ENCODE data around the gene GLB1L2.

The GLB1L2 gene

DNA sequence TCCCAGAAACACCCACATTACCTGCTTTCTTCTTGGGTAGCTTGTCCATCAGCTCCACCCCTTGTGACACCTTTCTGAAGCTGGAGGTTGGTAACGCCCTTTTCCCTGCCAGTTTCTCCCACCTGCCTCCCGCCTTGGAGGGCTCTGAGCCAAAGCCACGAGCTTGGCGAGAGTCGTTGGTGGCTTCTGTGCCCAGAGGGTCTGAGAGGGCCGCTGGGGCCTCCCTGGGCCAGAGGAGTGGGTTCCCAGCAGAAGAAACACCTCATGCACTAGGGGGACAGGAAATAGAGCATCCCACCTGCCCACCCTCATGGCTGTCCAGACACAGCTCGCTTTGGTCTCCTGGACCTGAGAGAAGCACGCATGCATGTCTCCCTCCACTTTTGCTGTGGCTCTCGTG is 42.4 kb downstream of the GLB1L2 start:
- Histone ChIP-seq H3K4me2 (ENCODE audit: low read length) (no peak overlapping the region), H3K4me1 (ENCODE audit: low read length) (no peaks in the 10 kb centered on the region)

DNA sequence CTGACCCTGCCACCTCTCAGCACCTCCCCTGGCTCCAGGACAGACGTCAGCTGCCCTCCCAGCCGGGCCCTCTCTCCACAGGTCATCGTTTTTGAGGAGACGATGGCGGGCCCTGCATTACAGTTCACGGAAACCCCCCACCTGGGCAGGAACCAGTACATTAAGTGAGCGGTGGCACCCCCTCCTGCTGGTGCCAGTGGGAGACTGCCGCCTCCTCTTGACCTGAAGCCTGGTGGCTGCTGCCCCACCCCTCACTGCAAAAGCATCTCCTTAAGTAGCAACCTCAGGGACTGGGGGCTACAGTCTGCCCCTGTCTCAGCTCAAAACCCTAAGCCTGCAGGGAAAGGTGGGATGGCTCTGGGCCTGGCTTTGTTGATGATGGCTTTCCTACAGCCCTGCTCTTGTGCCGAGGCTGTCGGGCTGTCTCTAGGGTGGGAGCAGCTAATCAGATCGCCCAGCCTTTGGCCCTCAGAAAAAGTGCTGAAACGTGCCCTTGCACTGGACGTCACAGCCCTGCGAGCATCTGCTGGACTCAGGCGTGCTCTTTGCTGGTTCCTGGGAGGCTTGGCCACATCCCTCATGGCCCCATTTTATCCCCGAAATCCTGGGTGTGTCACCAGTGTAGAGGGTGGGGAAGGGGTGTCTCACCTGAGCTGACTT is 43.2 kb downstream of the GLB1L2 start:
- Histone ChIP-seq H4K20me1 (ENCODE audit: insufficient read depth, low read length) (no peaks in the 10 kb centered on the region), H3K79me2 (ENCODE audit: low read length) (no peaks in the 10 kb centered on the region), H2AFZ (ENCODE audit: low read depth, low read length) (no peak overlapping the region), H3K36me3 (replicated peaks; ENCODE audit: low read depth, low read length) (no peaks in the 10 kb centered on the region), H3K9ac (ENCODE audit: low read length) (no peak overlapping the region), H3K9me3 (ENCODE audit: insufficient read depth, low read length) (no peaks in the 10 kb centered on the region), H3K4me2 (ENCODE audit: low read length) (no peak overlapping the region), H3K27ac (ENCODE audit: low read length) (no peak overlapping the region), H3K4me3 (ENCODE audit: low read length) (no peak overlapping the region), H3K4me1 (ENCODE audit: low read length) (no peaks in the 10 kb centered on the region), H3K27me3 (ENCODE audit: low read depth, low read length) (peaks cover 14% of the 10 kb centered on the region; the same call in 1 of the 2 replicates)
- TF ChIP-seq EZH2phosphoT487 (IDR thresholded peaks at IDR 0.05; ENCODE audit: low read depth): no peak
- TF ChIP-seq, protein P1, sequence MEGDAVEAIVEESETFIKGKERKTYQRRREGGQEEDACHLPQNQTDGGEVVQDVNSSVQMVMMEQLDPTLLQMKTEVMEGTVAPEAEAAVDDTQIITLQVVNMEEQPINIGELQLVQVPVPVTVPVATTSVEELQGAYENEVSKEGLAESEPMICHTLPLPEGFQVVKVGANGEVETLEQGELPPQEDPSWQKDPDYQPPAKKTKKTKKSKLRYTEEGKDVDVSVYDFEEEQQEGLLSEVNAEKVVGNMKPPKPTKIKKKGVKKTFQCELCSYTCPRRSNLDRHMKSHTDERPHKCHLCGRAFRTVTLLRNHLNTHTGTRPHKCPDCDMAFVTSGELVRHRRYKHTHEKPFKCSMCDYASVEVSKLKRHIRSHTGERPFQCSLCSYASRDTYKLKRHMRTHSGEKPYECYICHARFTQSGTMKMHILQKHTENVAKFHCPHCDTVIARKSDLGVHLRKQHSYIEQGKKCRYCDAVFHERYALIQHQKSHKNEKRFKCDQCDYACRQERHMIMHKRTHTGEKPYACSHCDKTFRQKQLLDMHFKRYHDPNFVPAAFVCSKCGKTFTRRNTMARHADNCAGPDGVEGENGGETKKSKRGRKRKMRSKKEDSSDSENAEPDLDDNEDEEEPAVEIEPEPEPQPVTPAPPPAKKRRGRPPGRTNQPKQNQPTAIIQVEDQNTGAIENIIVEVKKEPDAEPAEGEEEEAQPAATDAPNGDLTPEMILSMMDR (IDR thresholded peaks at IDR 0.05; ENCODE audit: low read depth, low read length): no peak

More for the DNA sequence above, 42.4 kb downstream of the GLB1L2 start:
- Histone ChIP-seq H3K9ac (ENCODE audit: low read length) (no peak overlapping the region), H3K27me3 (ENCODE audit: low read depth, low read length) (peaks cover 14% of the 10 kb centered on the region; the same call in 1 of the 2 replicates), H3K4me3 (ENCODE audit: low read length) (no peak overlapping the region), H2AFZ (ENCODE audit: low read depth, low read length) (no peak overlapping the region), H3K36me3 (replicated peaks; ENCODE audit: low read depth, low read length) (no peaks in the 10 kb centered on the region), H3K27ac (ENCODE audit: low read length) (no peak overlapping the region), H4K20me1 (ENCODE audit: insufficient read depth, low read length) (no peaks in the 10 kb centered on the region), H3K9me3 (ENCODE audit: insufficient read depth, low read length) (no peaks in the 10 kb centered on the region), H3K79me2 (ENCODE audit: low read length) (no peaks in the 10 kb centered on the region)
- TF ChIP-seq, protein P1 (IDR thresholded peaks at IDR 0.05; ENCODE audit: low read depth, low read length): no peak
- no peak for TF ChIP-seq EZH2phosphoT487 (IDR thresholded peaks at IDR 0.05; ENCODE audit: low read depth)

DNA sequence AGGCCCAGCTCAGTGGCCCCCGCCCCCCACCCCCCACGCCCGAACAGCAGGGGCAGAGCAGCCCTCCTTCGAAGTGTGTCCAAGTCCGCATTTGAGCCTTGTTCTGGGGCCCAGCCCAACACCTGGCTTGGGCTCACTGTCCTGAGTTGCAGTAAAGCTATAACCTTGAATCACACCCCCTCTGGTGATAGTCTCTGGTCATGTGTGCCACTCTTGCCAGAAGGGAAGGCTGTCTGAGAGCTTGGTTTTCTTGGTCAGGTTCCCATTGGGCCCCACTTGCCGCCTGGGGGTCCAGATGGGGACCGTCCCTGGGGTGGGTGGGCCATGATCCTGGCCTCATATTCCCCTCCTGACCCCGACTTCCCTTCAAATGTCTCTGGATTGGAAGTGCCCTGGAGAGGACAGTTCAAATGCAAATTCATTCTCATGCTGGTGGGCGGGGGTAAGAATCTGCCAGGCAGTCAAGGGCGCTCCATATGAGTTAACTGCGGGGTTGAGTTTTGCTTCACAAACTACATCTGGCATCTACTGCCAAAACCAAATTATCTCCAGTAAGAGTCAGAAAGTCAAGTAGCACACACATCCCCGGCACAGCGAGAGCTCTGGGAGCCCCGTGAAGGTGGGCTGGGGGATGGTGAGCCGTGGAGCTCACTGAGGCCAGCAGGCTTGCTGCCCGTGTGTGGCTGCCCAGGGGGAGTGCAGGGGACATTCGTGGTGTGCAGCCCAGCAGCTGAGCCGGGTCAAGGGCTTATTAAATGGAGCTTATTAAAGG is 44.5 kb downstream of the GLB1L2 start:
- no peaks in the 10 kb centered on the region for H3K79me2 ChIP-seq (ENCODE audit: low read length)
- no peaks in the 10 kb centered on the region for H3K36me3 ChIP-seq (replicated peaks; ENCODE audit: low read depth, low read length)
- H3K9me3 ChIP-seq (ENCODE audit: insufficient read depth, low read length): no peaks in the 10 kb centered on the region
- no peak overlapping the region for H3K27ac ChIP-seq (ENCODE audit: low read length)
- H3K4me1 ChIP-seq (ENCODE audit: low read length): no peaks in the 10 kb centered on the region
- H3K4me3 ChIP-seq (ENCODE audit: low read length): no peak overlapping the region
- H3K9ac ChIP-seq (ENCODE audit: low read length): no peak overlapping the region
- H3K27me3 ChIP-seq (ENCODE audit: low read depth, low read length): peaks cover 14% of the 10 kb centered on the region; the same call in 1 of the 2 replicates
- no peak overlapping the region for H3K4me2 ChIP-seq (ENCODE audit: low read length)
- no peak overlapping the region for H2AFZ ChIP-seq (ENCODE audit: low read depth, low read length)
- TF ChIP-seq, protein P1 (IDR thresholded peaks at IDR 0.05; ENCODE audit: low read depth, low read length): no peak
- TF ChIP-seq EZH2phosphoT487 (IDR thresholded peaks at IDR 0.05; ENCODE audit: low read depth): no peak
- H4K20me1 ChIP-seq (ENCODE audit: insufficient read depth, low read length): no peaks in the 10 kb centered on the region

DNA sequence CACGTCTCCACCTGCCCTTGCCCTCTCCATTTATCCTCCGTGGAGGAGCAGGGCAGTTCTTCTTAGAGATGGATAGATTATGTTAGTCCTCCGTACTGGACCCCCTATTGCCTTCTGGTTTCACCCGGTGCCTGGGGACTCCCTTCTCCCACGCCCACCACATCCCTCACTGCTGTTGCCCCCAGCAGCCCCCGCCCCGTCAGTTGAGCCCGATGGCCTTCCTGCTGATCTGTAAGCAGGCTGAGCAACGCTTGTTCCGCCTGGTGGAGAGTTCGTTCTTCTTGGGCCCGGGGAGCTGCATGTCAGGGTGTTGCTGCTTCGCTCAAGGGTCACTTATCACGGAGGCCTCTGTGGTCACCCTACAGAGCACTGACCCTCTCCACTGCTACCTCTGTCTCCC is 46.1 kb downstream of the GLB1L2 start:
- Histone ChIP-seq H3K9me3 (ENCODE audit: insufficient read depth, low read length) (no peaks in the 10 kb centered on the region), H3K4me2 (ENCODE audit: low read length) (no peak overlapping the region), H3K27ac (ENCODE audit: low read length) (no peak overlapping the region), H4K20me1 (ENCODE audit: insufficient read depth, low read length) (no peaks in the 10 kb centered on the region), H3K4me3 (ENCODE audit: low read length) (no peak overlapping the region), H3K27me3 (ENCODE audit: low read depth, low read length) (peaks cover 14% of the 10 kb centered on the region; the same call in 1 of the 2 replicates), H3K4me1 (ENCODE audit: low read length) (no peaks in the 10 kb centered on the region), H2AFZ (ENCODE audit: low read depth, low read length) (no peak overlapping the region), H3K36me3 (replicated peaks; ENCODE audit: low read depth, low read length) (no peaks in the 10 kb centered on the region), H3K79me2 (ENCODE audit: low read length) (no peaks in the 10 kb centered on the region), H3K9ac (ENCODE audit: low read length) (no peak overlapping the region)
- TF ChIP-seq EZH2phosphoT487 (IDR thresholded peaks at IDR 0.05; ENCODE audit: low read depth): no peak
- TF ChIP-seq, protein P1 (IDR thresholded peaks at IDR 0.05; ENCODE audit: low read depth, low read length): no peak
